Transverse colon (tissue), 4 donors: ENCODE results near the gene ATP2B3.

Source experiments
- EP300 ChIP-seq: sonication (generic); formaldehyde crosslinking; IDR thresholded peaks from one replicate; pipeline ENCODE4 v1.6.1; 2017; ENCODE audit warnings: antibody characterized with exemption, low read depth
- POLR2A ChIP-seq: fragments of 450-650 bp; IDR thresholded peaks from one replicate; pipeline ENCODE4 v1.6.1; 2016; ENCODE audit warnings: antibody characterized with exemption, mild to moderate bottlenecking, moderate library complexity
- POLR2AphosphoS5 ChIP-seq, 3 donors: sonication (generic); formaldehyde crosslinking; IDR thresholded peaks; one replicate each; pipeline ENCODE4 v1.6.1; 2016; ENCODE audit warnings: antibody characterized with exemption in 3 of 3
- TF ChIP-seq, protein P1 (sequence below), 5 experiments: fragments of 200-600 bp in 3 of 5; fragments of 450-650 bp in 2 of 5; sonication (generic) in 3 of 5; IDR thresholded peaks; 1 replicate in 2 of 5; 2 replicates in 3 of 5; pipeline ENCODE4 v1.5.1; 2016 to 2017; ENCODE audit warnings: antibody characterized with exemption in 5 of 5, inconsistent platforms in 3 of 5, mild to moderate bottlenecking in 2 of 5, moderate library complexity in 1 of 5

DNA sequence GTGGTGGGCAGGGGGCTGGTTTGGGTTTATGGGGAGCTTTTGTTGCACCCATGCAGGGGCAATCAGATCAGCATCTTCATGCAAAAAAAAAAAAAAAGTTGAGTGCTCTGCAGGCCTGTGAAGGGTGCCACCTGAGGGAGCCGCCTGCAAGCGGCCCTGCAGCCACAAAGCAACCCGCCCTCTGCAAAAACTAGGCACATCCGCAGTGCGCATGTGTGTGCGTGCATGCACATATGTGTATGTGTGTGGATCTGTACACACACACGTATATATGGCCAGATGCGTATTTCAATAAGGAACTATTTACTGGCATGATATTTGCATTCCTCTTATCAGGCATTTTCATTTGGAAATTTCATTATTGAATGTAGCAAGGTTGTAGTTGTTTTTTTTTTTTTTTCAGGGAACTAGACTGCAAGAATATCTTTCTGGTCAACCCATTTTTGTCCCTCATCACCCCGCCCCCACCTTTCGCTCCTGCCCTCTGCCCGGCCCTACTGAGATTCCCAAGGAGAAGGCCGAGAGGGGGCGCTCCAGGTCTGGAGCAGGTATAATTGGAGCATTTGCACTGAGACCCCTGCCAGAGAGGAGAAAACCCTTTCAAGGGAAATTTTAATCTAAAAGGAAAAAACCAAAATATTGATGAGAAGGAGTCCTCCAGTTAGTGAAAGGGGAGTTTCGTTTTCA is 63.4 kb downstream of the ATP2B3 start:
- TF ChIP-seq, protein P1, sequence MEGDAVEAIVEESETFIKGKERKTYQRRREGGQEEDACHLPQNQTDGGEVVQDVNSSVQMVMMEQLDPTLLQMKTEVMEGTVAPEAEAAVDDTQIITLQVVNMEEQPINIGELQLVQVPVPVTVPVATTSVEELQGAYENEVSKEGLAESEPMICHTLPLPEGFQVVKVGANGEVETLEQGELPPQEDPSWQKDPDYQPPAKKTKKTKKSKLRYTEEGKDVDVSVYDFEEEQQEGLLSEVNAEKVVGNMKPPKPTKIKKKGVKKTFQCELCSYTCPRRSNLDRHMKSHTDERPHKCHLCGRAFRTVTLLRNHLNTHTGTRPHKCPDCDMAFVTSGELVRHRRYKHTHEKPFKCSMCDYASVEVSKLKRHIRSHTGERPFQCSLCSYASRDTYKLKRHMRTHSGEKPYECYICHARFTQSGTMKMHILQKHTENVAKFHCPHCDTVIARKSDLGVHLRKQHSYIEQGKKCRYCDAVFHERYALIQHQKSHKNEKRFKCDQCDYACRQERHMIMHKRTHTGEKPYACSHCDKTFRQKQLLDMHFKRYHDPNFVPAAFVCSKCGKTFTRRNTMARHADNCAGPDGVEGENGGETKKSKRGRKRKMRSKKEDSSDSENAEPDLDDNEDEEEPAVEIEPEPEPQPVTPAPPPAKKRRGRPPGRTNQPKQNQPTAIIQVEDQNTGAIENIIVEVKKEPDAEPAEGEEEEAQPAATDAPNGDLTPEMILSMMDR (IDR thresholded peaks at IDR 0.05), result no peak
- TF ChIP-seq POLR2AphosphoS5 (IDR thresholded peaks at IDR 0.05) (no peak), EP300 (no peak), POLR2A (no peak)
